Measurements from ENCODE around the gene RXRA. TPM values are rescaled to one million over a fixed set of nuclear protein-coding genes. Genes with fewer than 3 reads are reported as not detected.

RXRA gene
- total and polyA plus RNA-seq, 2 donors (not counting 1 experiment from before 2014, with no cell fraction given) = 2.6 to 6.8 TPM

- Mint-ChIP-seq H3K9me3 (ENCODE audit: insufficient read depth) (no peaks in the 10 kb centered on the region), H3K4me1 (peaks cover 29% of the 10 kb centered on the region), H3K27me3 (no peaks in the 10 kb centered on the region), H3K27ac (no peak overlapping the region), H3K4me3 (no peak overlapping the region)
- Histone ChIP-seq H4K20me1 (ENCODE audit: control insufficient read depth, insufficient read depth, low read length, poor library complexity, severe bottlenecking) (peaks cover 38% of the 10 kb centered on the region), H2AFZ (ENCODE audit: insufficient read depth, low read depth, low read length, poor library complexity, severe bottlenecking) (no peak overlapping the region), H3K9ac (ENCODE audit: low read length) (no peak overlapping the region), H3K9me3 (ENCODE audit: control extremely low read depth in 1 of 3, control insufficient read depth in 2 of 3, insufficient read depth in 1 of 3, low read length in 2 of 3) (no peaks in the 10 kb centered on the region), H3K27me3 (replicated peaks in 1 of 4; ENCODE audit: control extremely low read depth in 1 of 4, control insufficient read depth in 3 of 4, insufficient read depth in 4 of 4, low read length in 3 of 4) (no peaks in the 10 kb centered on the region), H3K4me2 (replicated peaks; ENCODE audit: low read depth, low read length, poor library complexity, severe bottlenecking) (no peak overlapping the region), H3K4me1 (ENCODE audit: control insufficient read depth in 2 of 2, insufficient read depth in 2 of 2, low read length in 2 of 2) (peaks cover 37 to 41% of the 10 kb centered on the region in 2 donors), H3K27ac (ENCODE audit: low read length in 2 of 2) (no peak overlapping the region), H3K79me2 (ENCODE audit: control insufficient read depth, insufficient read depth, low read length) (peaks cover 14% of the 10 kb centered on the region), H3K36me3 (replicated peaks in 1 of 2; ENCODE audit: control extremely low read depth in 1 of 2, control insufficient read depth in 1 of 2, extremely low read depth in 1 of 2, insufficient read depth in 2 of 2, low read length in 1 of 2) (peaks cover 0 to 2% of the 10 kb centered on the region in 2 experiments), H3K4me3 (ENCODE audit: control extremely low read depth in 1 of 5, extremely low read depth in 1 of 5, insufficient read depth in 1 of 5, low read depth in 2 of 5, low read length in 4 of 5) (no peak overlapping the region)
- ChIA-PET POLR2A (no interaction called here), CTCF (no interaction called here)
- ATAC-seq (ENCODE audit: low read depth) = no peak
- 94% methylated on average over 17 of the region's 17 CpGs for WGBS (ENCODE audit: insufficient coverage)
- TF ChIP-seq CTCF (IDR thresholded peaks at IDR 0.05) = no peak
- TF ChIP-seq EZH2 (IDR thresholded peaks at IDR 0.05; ENCODE audit: borderline replicate concordance, insufficient read depth, low read depth, low read length, poor library complexity, severe bottlenecking) = no peak
- intact Hi-C loops (cut with micrococcal nuclease) = no loop called here
- DNase-seq = no peak
Measured at GRCh38 chr9:134410071-134410834, 84.0 kb downstream of the RXRA start.

DNA sequence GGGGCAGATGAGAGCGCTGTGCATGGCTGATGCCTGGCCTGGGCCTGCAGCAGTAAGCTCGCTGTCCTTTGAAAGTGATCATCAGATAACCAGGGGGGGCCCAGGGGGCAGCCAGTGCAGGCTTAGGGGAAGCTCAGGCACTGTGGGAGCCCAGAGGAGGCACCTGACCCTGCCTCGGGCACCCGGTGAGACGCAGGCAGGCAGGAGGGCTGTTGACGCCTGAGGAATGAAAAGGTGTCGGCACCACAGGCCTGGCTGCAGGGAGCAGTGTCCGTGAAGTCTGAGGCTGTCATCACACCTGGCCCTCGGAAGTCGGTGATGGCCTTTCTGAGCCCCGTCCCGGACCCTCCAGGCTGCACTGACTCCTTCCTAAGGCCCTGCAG lies 84.6 kb downstream of the RXRA start:
- CTCF ChIA-PET = no interaction called here

More for the DNA sequence above, 84.6 kb downstream of the RXRA start:
- Histone ChIP-seq H4K20me1 (ENCODE audit: control insufficient read depth, insufficient read depth, low read length, poor library complexity, severe bottlenecking) (peaks cover 32% of the 10 kb centered on the region), H3K27me3 (replicated peaks in 1 of 4; ENCODE audit: control extremely low read depth in 1 of 4, control insufficient read depth in 3 of 4, insufficient read depth in 4 of 4, low read length in 3 of 4) (no peaks in the 10 kb centered on the region), H3K27ac (ENCODE audit: low read length in 2 of 2) (no peak overlapping the region), H3K9ac (ENCODE audit: low read length) (no peak overlapping the region), H3K79me2 (ENCODE audit: control insufficient read depth, insufficient read depth, low read length) (peaks cover 14% of the 10 kb centered on the region), H3K4me3 (ENCODE audit: control extremely low read depth in 1 of 5, extremely low read depth in 1 of 5, insufficient read depth in 1 of 5, low read depth in 2 of 5, low read length in 4 of 5) (no peak overlapping the region), H3K9me3 (ENCODE audit: control extremely low read depth in 1 of 3, control insufficient read depth in 2 of 3, insufficient read depth in 1 of 3, low read length in 2 of 3) (no peaks in the 10 kb centered on the region), H3K4me1 (ENCODE audit: control insufficient read depth in 2 of 2, insufficient read depth in 2 of 2, low read length in 2 of 2) (peaks cover 31 to 35% of the 10 kb centered on the region in 2 donors), H3K4me2 (replicated peaks; ENCODE audit: low read depth, low read length, poor library complexity, severe bottlenecking) (no peak overlapping the region), H2AFZ (ENCODE audit: insufficient read depth, low read depth, low read length, poor library complexity, severe bottlenecking) (no peak overlapping the region), H3K36me3 (replicated peaks in 1 of 2; ENCODE audit: control extremely low read depth in 1 of 2, control insufficient read depth in 1 of 2, extremely low read depth in 1 of 2, insufficient read depth in 2 of 2, low read length in 1 of 2) (peaks cover 0 to 2% of the 10 kb centered on the region in 2 experiments)
- DNase-seq (no peak), ATAC-seq (ENCODE audit: low read depth) (no peak)
- TF ChIP-seq EZH2 (IDR thresholded peaks at IDR 0.05; ENCODE audit: borderline replicate concordance, insufficient read depth, low read depth, low read length, poor library complexity, severe bottlenecking) (no peak), CTCF (IDR thresholded peaks at IDR 0.05) (no peak)
- H3K27me3 Mint-ChIP-seq = no peaks in the 10 kb centered on the region
- no peaks in the 10 kb centered on the region for H3K9me3 Mint-ChIP-seq (ENCODE audit: insufficient read depth)
- intact Hi-C loops (cut with micrococcal nuclease) = no loop called here
- POLR2A ChIA-PET = no interaction called here
- WGBS (ENCODE audit: insufficient coverage) = 97% methylated on average over 12 of the region's 12 CpGs
- H3K4me3 Mint-ChIP-seq = no peak overlapping the region
- H3K4me1 Mint-ChIP-seq = peaks cover 24% of the 10 kb centered on the region
- no peak overlapping the region for H3K27ac Mint-ChIP-seq
